KG1 (cell line): Measurements from ENCODE around the gene KCNRG.
"Not testable (repeated sequence)": the region's sequence is repeated elsewhere in the genome, so short reads cannot be mapped to it uniquely, and the experiment has no call there.

Experiments
- DNase-seq: peaks from one replicate; lab custom pipeline; 2025; lab: John Stamatoyannopoulos, UW

Gene KCNRG

GRCh38 chr13:50011461-50011860, 3.8 kb upstream of the KCNRG start:
- DNase-seq: no peak

GRCh38 chr13:50012396-50013169, 2.7 kb upstream of the KCNRG start:
- no peak for DNase-seq

GRCh38 chr13:50014386-50014785, 858 bp upstream of the KCNRG start:
- no peak for DNase-seq

- DNase-seq: no peak
Observed at GRCh38 chr13:50015750-50016149, 506 bp downstream of the KCNRG start.

- DNase-seq: no peak
Observed at GRCh38 chr13:50016444-50016843, 1.2 kb downstream of the KCNRG start.

- DNase-seq: no peak
Observed at GRCh38 chr13:50017819-50018218, 2.6 kb downstream of the KCNRG start.

- no peak for DNase-seq
Observed at GRCh38 chr13:50025436-50025835, 10.2 kb downstream of the KCNRG start.

GRCh38 chr13:50026788-50027473, 11.7 kb downstream of the KCNRG start:
- DNase-seq: no peak

GRCh38 chr13:50030315-50030714, 15.1 kb downstream of the KCNRG start:
- DNase-seq: no peak

- no peak for DNase-seq
Observed at GRCh38 chr13:50033725-50034124, 18.5 kb downstream of the KCNRG start.

- DNase-seq: no peak
Observed at GRCh38 chr13:50037788-50038187, 22.5 kb downstream of the KCNRG start.

- DNase-seq: no peak
Observed at GRCh38 chr13:50038266-50038665, 23.0 kb downstream of the KCNRG start.

GRCh38 chr13:50052478-50052877, 37.2 kb downstream of the KCNRG start:
- no peak for DNase-seq

GRCh38 chr13:50053844-50054243, 38.6 kb downstream of the KCNRG start:
- DNase-seq: no peak

GRCh38 chr13:50055454-50055853, 40.2 kb downstream of the KCNRG start:
- no peak for DNase-seq

GRCh38 chr13:50060718-50061117, 45.5 kb downstream of the KCNRG start:
- no peak for DNase-seq

GRCh38 chr13:50062336-50062735, 47.1 kb downstream of the KCNRG start:
- DNase-seq: not testable (repeated sequence)

GRCh38 chr13:50065712-50066111, 50.5 kb downstream of the KCNRG start:
- DNase-seq: no peak

GRCh38 chr13:50068508-50068907, 53.3 kb downstream of the KCNRG start:
- no peak for DNase-seq

GRCh38 chr13:50069261-50069660, 54.0 kb downstream of the KCNRG start:
- DNase-seq: no peak

GRCh38 chr13:50070186-50070585, 54.9 kb downstream of the KCNRG start:
- DNase-seq: no peak
